ENCODE measurements around the gene MCM3AP. TPM values are rescaled to one million over a fixed set of nuclear protein-coding genes. Genes with fewer than 3 reads are reported as not detected.

Gene MCM3AP
- total and polyA plus RNA-seq, 2 experiments from 2014 or later: 35.4 to 64.8 TPM

- 97% methylated on average over 7 of the region's 7 CpGs for WGBS (ENCODE audit: low lambda C conversion rate, missing lambda C conversion rate)
- Histone ChIP-seq H3K9me2 (replicated peaks; ENCODE audit: insufficient read depth) (no peaks in the 10 kb centered on the region), H4K20me1 (ENCODE audit: insufficient read depth, poor library complexity, severe bottlenecking) (peaks cover 2% of the 10 kb centered on the region)
These were observed 74.0 kb downstream of the MCM3AP start for GRCh38 chr21:46211376-46211775.

GRCh38 chr21:46210378-46211136 lies 74.9 kb downstream of the MCM3AP start:
- TF ChIP-seq EZH2 (IDR thresholded peaks at IDR 0.05; ENCODE audit: borderline replicate concordance) (no peak), EZH2phosphoT487 (IDR thresholded peaks at IDR 0.05; ENCODE audit: low read depth, severe bottlenecking, unreplicated experiment) (no peak)
- TF ChIP-seq, protein P1, sequence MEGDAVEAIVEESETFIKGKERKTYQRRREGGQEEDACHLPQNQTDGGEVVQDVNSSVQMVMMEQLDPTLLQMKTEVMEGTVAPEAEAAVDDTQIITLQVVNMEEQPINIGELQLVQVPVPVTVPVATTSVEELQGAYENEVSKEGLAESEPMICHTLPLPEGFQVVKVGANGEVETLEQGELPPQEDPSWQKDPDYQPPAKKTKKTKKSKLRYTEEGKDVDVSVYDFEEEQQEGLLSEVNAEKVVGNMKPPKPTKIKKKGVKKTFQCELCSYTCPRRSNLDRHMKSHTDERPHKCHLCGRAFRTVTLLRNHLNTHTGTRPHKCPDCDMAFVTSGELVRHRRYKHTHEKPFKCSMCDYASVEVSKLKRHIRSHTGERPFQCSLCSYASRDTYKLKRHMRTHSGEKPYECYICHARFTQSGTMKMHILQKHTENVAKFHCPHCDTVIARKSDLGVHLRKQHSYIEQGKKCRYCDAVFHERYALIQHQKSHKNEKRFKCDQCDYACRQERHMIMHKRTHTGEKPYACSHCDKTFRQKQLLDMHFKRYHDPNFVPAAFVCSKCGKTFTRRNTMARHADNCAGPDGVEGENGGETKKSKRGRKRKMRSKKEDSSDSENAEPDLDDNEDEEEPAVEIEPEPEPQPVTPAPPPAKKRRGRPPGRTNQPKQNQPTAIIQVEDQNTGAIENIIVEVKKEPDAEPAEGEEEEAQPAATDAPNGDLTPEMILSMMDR (IDR thresholded peaks at IDR 0.05; ENCODE audit: poor library complexity): no peak
- no peaks in the 10 kb centered on the region for H3K36me3 ChIP-seq (replicated peaks; ENCODE audit: insufficient read depth, low read depth)
- no peaks in the 10 kb centered on the region for H3K79me2 ChIP-seq
- no peak overlapping the region for H3K4me3 ChIP-seq
- no peak overlapping the region for H3K4me2 ChIP-seq
- H3K27me3 ChIP-seq: no peaks in the 10 kb centered on the region
- no peaks in the 10 kb centered on the region for H3K9me3 ChIP-seq (ENCODE audit: low read depth)
- H3K27ac ChIP-seq: no peak overlapping the region
- no peak overlapping the region for H2AFZ ChIP-seq
- peaks cover 2% of the 10 kb centered on the region for H4K20me1 ChIP-seq (ENCODE audit: insufficient read depth, poor library complexity, severe bottlenecking)
- DNase-seq (ENCODE audit: low spot score): no peak
- H3K9me2 ChIP-seq (replicated peaks; ENCODE audit: insufficient read depth): no peaks in the 10 kb centered on the region
- H3K4me1 ChIP-seq (ENCODE audit: insufficient read depth): peaks cover 6% of the 10 kb centered on the region
- WGBS (ENCODE audit: low lambda C conversion rate, missing lambda C conversion rate): 94% methylated on average over 16 of the region's 16 CpGs

More at GRCh38 chr21:46211376-46211775, 74.0 kb downstream of the MCM3AP start:
- H3K4me1 ChIP-seq (ENCODE audit: insufficient read depth): peaks cover 6% of the 10 kb centered on the region
- H3K4me3 ChIP-seq: no peak overlapping the region
- no peak overlapping the region for H3K27ac ChIP-seq
- no peaks in the 10 kb centered on the region for H3K79me2 ChIP-seq
- H3K27me3 ChIP-seq: no peaks in the 10 kb centered on the region
- TF ChIP-seq EZH2 (IDR thresholded peaks at IDR 0.05; ENCODE audit: borderline replicate concordance) (no peak), EZH2phosphoT487 (IDR thresholded peaks at IDR 0.05; ENCODE audit: low read depth, severe bottlenecking, unreplicated experiment) (no peak)
- TF ChIP-seq, protein P1 (IDR thresholded peaks at IDR 0.05; ENCODE audit: poor library complexity): no peak
- H3K4me2 ChIP-seq: no peak overlapping the region
- H2AFZ ChIP-seq: no peak overlapping the region
- H3K9me3 ChIP-seq (ENCODE audit: low read depth): no peaks in the 10 kb centered on the region
- H3K36me3 ChIP-seq (replicated peaks; ENCODE audit: insufficient read depth, low read depth): no peaks in the 10 kb centered on the region
- DNase-seq (ENCODE audit: low spot score): no peak

DNA sequence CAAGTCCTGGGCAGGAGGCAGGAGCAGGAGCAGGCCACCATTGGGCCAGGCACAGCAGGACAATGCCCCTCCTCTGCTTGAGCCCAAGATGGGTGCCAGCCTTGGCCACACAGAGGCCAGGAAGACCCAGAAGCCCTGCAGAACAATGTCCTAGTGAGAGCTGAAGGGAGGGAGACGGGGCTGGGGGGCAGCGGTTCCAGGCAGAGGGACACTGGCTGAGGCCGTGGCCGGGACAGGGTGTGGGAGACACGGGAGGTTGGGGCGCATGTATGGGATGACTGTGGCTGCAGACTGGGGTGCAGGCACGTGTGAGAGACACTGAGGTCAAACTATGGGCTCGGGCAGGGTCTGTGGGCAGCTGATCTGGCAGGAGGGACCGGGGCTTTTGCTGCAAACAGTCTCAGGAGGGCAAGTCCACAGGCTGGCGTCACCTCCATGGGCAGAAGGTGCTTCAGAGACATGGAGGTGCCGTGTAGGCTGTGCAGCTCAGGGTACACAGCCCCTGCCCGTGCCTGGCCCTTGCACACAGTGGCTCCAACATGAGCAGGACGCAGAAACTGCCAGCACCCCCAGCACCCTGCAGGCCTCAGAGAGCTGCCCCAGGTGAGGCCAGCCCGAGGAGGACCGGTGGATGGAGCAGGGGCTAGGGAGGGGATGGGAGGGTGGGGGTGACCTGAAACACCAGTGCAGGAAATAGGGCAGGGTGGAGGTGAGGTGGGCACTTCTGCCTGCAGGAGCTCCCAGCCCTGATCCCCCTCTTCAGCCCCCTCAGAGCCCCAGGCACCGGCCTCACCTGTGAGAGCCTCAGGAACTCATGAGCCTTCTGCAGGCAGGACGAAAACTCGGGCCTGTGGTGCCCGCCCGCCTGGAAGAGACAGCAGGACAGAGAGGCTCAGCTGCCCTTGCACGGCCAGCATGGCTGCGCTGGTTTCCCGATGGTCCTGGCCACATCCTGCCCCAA lies 76.4 kb downstream of the MCM3AP start:
- no peaks in the 10 kb centered on the region for H3K36me3 ChIP-seq (replicated peaks; ENCODE audit: insufficient read depth, low read depth)

More for the DNA sequence above, 76.4 kb downstream of the MCM3AP start:
- 97% methylated on average over 20 of the region's 23 CpGs for WGBS (ENCODE audit: low lambda C conversion rate, missing lambda C conversion rate)
- no peaks in the 10 kb centered on the region for H3K27me3 ChIP-seq
- H3K9me3 ChIP-seq (ENCODE audit: low read depth): no peaks in the 10 kb centered on the region
- no peak for TF ChIP-seq EZH2 (IDR thresholded peaks at IDR 0.05; ENCODE audit: borderline replicate concordance)
- TF ChIP-seq, protein P1 (IDR thresholded peaks at IDR 0.05; ENCODE audit: poor library complexity): no peak
- no peak for TF ChIP-seq EZH2phosphoT487 (IDR thresholded peaks at IDR 0.05; ENCODE audit: low read depth, severe bottlenecking, unreplicated experiment)
- H3K4me1 ChIP-seq (ENCODE audit: insufficient read depth): peaks cover 5% of the 10 kb centered on the region
- no peak overlapping the region for H3K4me3 ChIP-seq
- no peaks in the 10 kb centered on the region for H3K79me2 ChIP-seq
- no peak overlapping the region for H3K4me2 ChIP-seq
- peaks cover 2% of the 10 kb centered on the region for H4K20me1 ChIP-seq (ENCODE audit: insufficient read depth, poor library complexity, severe bottlenecking)
- no peak overlapping the region for H3K27ac ChIP-seq
- H3K9me2 ChIP-seq (replicated peaks; ENCODE audit: insufficient read depth): no peaks in the 10 kb centered on the region
- H2AFZ ChIP-seq: no peak overlapping the region
- DNase-seq (ENCODE audit: low spot score): no peak

All from hepatocyte (in vitro differentiated cells).